ENCODE data around the gene PRSS56. TPM values are rescaled to one million over a fixed set of nuclear protein-coding genes. Genes with fewer than 3 reads are reported as not detected.

PRSS56 gene
- total RNA-seq: not detected in 2 replicates

GRCh38 chr2:232519581-232520438, at the start of gene PRSS56:
Gene PRSS56 (plus strand): TSS chr2:232520388. CDS start chr2:232520599, 211 bp downstream.

GRCh38 chr2:232487385-232488096, 32.6 kb upstream of the PRSS56 start, which contains the start of gene ECEL1:
Gene ECEL1 (minus strand): TSS chr2:232487834. CDS start chr2:232486653, 1,181 bp downstream.

GRCh38 chr2:232525791-232526371, 5.7 kb downstream of the PRSS56 start, which contains the start of gene CHRND:
Gene CHRND (plus strand): TSS chr2:232526160. CDS start chr2:232526216, 56 bp downstream.

GRCh38 chr2:232539298-232540231, 19.4 kb downstream of the PRSS56 start, which contains the start of gene CHRNG:
Gene CHRNG (plus strand): TSS chr2:232539692. CDS start chr2:232539748, 56 bp downstream.

GRCh38 chr2:232550354-232551249, 30.4 kb downstream of the PRSS56 start, which contains the start of the genes EIF4E2 and TIGD1:
Gene EIF4E2 (plus strand): TSS chr2:232550689. CDS start chr2:232550725, 36 bp downstream.
Gene TIGD1 (minus strand): TSS chr2:232550557. CDS start chr2:232549882, 675 bp downstream.

Other genes starting within 250 kb of the PRSS56 start
- not detected in 2 replicates for gene ALPP, start 141.6 kb upstream of the PRSS56 start, total RNA-seq
- not detected in 2 replicates for gene ALPG, start 113.5 kb upstream of the PRSS56 start, total RNA-seq
- not detected in 2 replicates for gene ALPI, start 64.2 kb upstream of the PRSS56 start, total RNA-seq
- gene ECEL1, start 32.6 kb upstream of the PRSS56 start, total RNA-seq: 0.52 TPM in 1 of 2 replicates, not detected in the other
- not detected in 2 replicates for gene CHRND, start 5.8 kb downstream of the PRSS56 start, total RNA-seq
- not detected in 2 replicates for gene CHRNG, start 19.3 kb downstream of the PRSS56 start, total RNA-seq
- 2.2 and 3.1 TPM in 2 replicates for gene TIGD1, start 30.2 kb downstream of the PRSS56 start, total RNA-seq
- gene EIF4E2, start 30.3 kb downstream of the PRSS56 start, total RNA-seq: 55.2 and 73.8 TPM in 2 replicates
- 2.7 and 3.9 TPM in 2 replicates for gene EFHD1, start 113.2 kb downstream of the PRSS56 start, total RNA-seq
- gene GIGYF2, start 176.9 kb downstream of the PRSS56 start, total RNA-seq: 56.7 and 59.4 TPM in 2 replicates